ENCODE results near the gene IGSF21. TPM values are rescaled to one million over a fixed set of nuclear protein-coding genes. Genes with fewer than 3 reads are reported as not detected.

IGSF21 gene
- total RNA-seq, 1 donor from 2014 or later: 4.5 TPM

DNA sequence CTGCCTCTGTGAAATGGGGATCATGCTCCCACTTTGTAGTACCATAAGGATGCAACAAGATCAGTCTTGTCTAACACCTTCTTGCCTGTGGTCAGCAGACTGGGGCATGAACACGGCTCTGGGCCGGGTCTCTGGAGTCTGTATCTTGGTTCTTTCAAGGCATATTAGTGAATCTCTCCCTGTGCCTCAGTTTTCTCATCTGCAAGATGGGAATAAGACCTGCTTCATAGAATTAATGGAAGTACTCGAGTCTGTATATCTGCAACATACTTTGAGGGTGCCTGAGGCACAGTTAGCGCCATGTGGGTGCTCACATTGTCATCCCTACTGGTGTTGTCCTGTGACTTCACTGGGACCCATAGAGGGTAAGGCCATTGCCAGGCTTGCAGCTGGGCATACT, 84.6 kb downstream of the IGSF21 start:
- DNase-seq (ENCODE audit: low spot score) (no peak), ATAC-seq (no peak)
- intact Hi-C loops (cut with DNase I): no loop called here

DNA sequence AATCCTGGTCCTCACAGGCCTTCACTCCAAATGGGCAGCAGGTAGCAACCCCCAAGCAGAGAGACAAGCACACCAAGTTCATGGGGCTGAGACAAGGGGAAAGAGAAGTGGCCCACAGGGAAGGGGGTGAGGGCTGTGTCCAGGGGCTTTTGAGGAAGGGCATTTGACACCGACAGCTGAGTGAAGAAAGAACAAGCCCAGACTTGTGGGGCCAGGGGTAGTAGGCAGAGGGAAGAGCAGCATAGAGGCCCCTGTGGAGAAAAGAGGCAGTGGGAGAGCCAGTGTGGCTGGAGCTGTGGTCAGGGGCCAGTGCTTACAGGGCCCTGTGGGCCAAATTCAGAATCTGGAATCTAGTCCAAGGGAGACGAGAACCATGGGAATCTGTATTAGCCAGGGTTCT, 85.4 kb downstream of the IGSF21 start:
- ATAC-seq (no peak), DNase-seq (ENCODE audit: low spot score) (no peak)
- intact Hi-C loops (cut with DNase I): no loop called here

DNA sequence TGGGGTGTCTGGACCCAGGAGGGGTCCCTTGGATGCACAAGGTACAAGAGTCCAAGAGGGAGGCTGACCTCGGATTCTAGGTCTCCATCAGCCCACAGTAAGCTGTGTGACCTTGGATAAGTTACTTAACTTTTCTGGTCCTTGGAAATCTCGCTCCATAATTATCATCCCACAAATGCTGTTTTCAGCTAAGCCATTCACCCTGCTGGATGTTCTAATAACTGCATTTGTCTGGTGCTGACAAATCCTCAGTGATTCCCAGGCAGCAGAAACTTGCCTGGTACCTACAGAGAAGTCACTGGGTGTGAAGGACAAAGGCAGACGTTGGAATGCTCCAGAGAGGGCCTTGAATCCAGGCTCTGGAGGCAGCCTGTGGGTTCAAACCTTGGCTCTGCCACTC, 89.7 kb downstream of the IGSF21 start:
- intact Hi-C loops (cut with DNase I): no loop called here
- no peak for DNase-seq (ENCODE audit: low spot score)

DNA sequence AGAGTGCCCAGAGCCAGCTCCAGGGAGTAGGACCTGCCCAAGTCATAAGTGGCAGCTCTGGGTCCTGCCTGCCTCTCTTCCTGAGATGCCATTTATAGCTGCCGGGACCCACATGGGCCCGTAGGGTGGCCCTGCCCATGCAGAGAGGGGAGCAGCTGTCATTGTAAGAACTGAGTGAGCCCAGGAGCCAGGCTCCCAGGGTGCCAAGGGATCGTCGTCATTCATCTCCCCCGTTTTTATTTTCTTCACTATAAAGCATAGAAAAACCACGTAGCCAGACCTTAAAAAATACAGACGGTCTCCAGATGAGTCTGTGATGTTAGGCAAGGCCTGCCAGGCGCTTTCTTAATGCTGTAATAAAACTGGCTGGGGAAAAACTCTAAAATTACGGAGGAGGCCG, 90.7 kb downstream of the IGSF21 start:
- intact Hi-C loops (cut with DNase I): no loop called here
- DNase-seq (ENCODE audit: low spot score) (no peak), ATAC-seq (no peak)

More for the DNA sequence above, 89.7 kb downstream of the IGSF21 start:
- no peak for ATAC-seq

DNA sequence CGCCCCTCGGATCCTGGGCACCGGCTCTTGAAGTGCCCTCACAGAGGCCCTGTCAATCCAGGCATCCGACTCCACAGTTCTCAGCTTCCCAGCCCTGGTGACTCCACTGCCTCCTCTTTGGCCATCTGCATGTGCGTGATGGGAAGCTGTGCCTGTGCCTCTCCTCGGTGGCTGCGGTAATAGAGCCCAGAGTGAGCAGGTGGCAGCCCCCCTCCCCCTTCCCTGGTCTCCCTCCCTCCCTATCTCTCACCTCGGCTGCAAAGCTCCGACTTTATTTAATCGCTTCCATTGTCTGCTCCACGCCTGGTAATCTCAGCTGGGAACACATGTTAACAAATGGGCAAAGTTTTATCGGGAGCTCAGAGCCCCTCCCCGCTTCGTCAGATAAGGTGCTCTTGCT, 91.9 kb downstream of the IGSF21 start:
- DNase-seq (ENCODE audit: low spot score) (no peak), ATAC-seq (no peak)
- intact Hi-C loops (cut with DNase I): no loop called here

DNA sequence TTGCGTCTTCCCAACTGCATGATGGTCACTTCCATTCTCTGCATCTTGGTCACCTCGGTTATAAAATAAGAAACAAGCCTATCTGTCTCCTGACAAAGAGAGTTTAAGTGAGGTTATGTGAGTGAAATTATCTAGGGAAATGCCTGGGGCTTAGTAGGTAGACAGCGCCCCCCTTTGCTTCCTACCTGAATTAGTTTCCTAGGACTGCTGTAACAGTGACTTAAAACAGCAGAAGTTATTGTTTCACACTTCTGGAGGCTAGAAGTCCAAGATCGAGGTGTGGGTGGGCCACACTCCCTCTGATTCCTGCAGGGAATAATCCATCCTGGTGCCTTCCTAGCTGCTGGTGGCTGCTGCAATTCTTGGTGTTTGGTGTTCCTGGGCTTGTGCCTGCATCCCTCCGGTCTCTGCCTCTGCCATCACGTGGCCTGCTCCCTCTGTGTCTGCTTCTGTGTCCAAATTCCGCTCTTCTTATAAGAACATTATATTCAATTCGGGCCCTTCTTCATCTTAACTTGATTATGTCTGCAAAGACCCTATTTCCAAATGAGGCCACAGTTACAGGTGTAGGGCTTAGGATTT, 92.6 kb downstream of the IGSF21 start:
- intact Hi-C loops (cut with DNase I): no loop called here
- DNase-seq (ENCODE audit: low spot score): no peak
- no peak for ATAC-seq

DNA sequence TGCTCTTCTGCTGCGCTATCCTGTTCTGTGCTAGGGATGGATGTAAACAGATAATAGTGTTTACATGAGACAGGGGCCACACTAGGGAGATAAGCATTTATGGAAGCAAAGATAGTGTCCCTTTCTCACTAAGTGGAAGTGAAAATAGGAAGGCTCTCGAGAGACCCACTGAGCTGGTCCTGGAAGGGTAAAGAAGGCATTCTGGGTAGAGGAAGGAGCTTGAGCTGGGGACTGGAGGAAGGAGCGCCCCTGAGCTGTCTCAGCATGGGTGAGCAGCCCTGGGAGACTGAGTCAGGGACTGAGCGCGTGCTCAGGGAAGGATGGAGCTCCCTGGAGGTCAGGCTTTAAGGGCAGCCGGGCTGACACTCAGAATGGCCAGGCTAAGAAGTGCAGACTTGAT, 93.3 kb downstream of the IGSF21 start:
- intact Hi-C loops (cut with DNase I): no loop called here
- no peak for DNase-seq (ENCODE audit: low spot score)
- ATAC-seq: no peak

DNA sequence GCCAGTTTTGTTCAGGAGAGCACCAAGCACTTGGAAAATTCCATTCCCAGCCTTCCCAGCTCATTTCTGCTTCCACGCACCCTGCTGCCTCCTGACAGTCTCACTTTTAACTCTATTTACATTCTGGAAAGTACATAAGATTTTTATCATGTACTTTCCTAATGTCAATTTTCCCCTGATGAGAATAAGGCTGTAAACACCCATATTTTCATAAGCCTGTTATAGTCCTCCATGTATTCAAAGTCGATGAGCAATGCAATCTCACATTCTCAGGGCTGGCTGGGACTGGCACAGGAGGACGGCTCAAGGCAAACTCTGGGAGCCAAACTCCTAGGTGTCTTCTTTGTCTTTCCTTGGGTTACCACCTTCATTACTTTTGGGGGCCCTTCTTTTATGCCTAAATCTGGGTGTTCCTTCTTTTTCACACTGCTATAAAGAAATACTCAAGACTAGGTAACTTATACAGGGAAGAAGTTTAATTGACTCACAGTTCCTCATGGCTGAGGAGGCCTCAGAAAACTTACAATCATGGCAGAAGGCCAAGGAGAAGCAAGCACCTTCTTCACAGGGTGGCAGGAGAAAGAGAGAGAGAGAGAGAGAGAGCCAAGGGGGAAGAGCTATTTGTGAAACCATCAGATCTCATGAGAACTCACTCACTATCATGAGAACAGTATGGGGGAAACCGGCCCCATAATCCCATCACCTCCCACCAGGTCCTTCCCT, 94.6 kb downstream of the IGSF21 start:
- DNase-seq (ENCODE audit: low spot score): no peak
- intact Hi-C loops (cut with DNase I): no loop called here
- no peak for ATAC-seq

DNA sequence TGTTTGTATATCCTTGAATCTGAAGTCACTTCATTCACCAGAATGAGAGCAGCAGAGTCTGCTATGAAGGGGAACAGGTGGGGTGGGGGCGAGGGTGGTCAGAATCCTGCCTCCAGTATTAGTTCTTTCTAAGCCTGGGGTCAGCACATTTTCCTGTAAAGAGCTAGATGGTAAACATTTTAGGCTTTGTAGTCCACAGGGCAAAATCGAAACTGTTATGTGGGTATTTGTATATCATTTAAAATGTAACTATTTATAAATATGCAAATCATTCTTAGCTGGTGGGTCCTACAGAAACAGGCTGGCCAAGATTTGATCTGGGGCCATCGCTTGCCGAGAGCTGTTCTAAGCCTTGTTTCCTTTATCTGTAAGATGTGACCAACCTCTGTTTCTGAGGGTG, 96.0 kb downstream of the IGSF21 start:
- intact Hi-C loops (cut with DNase I): no loop called here
- DNase-seq (ENCODE audit: low spot score) (no peak), ATAC-seq (no peak)

DNA sequence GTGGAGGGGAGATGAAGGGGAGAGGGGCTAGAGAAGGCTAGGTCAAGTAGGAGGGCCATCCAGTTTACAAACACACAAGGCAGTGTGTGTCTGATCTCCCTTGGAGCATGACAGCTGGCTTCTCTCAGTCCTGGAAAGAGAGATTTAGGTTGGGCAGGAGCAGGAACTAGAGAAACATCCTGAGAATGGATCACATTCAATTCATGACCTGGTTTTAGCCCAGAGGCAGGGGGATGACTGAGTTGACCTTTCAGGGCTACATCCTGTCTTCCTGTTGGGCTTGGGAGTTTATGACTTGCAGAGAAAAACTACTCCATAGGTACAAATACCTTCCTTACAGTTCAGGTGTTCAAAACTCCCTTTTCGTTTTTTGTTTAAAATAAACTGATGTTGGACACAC, 97.0 kb downstream of the IGSF21 start:
- DNase-seq (ENCODE audit: low spot score) (no peak), ATAC-seq (no peak)
- intact Hi-C loops (cut with DNase I): no loop called here

DNA sequence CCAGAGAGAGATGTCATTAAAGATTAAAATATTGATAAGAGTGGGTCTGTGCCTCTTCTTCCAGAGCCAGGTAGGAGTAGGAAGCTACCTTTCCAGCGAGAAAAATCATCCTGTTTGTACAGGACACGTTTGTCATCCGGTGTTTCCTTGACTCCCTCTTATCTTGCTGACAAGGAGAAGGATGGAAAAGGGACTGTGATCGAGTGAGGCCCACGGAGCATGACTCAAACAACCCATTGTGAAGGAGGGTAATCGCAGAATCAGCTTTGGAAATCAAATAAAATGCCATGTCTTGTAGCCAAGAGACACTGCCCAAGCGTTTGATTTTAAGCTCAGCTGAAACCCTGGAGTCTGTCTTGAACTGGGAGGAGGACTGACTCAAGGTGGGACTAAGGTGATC, 97.7 kb downstream of the IGSF21 start:
- DNase-seq (ENCODE audit: low spot score) (no peak), ATAC-seq (no peak)
- intact Hi-C loops (cut with DNase I): no loop called here

DNA sequence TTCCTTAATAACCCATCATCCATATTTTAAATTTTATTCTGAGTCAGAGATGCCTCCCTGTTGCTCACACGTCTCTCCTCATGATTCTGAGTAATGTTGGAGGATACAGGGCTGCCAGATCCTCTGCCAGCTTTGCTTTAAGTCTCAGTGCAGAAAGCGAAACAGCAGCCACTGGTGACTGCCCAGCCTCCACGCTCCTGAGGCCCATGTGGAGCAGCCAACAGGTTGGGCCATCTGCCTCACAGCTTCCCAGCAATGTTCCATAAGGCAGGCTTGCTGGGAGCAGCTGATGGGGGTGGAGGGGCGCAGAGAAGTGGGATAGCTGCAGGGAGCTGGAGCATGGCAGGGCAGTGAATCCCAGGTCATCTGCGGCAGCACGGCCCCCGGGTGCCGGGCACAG, 104.2 kb downstream of the IGSF21 start:
- intact Hi-C loops (cut with DNase I): no loop called here
- ATAC-seq (no peak), DNase-seq (ENCODE audit: low spot score) (no peak)

DNA sequence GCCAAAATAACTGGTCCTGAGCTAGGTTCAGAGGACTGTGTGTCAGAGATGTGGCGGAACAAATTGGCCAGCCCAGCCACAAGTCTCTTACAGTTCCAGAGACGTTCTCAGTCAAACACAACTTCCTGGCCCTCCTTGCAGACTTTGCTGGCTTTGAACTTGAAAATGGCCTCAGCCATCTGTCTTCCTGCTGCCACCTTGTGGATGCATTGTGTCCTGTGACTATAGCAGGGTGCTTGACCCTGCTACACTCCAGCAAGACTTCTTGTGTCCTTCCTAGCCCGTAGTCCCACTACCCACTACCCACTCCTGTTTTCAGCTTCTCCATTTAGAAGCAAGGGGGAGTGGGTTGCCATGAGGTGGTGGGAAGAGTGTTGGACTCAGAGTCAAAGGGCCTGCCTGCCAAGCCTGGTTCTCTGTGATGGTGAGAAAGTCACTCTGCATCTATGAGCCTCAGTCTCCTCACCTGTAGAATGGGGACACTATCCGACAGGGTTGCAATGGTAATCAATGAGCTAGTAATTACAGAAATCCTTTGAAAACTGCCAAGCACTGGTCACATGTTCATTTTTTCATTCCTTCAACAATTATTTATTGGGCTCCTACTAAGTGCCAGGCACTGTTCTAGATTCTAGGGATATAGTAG, 109.9 kb downstream of the IGSF21 start:
- intact Hi-C loops (cut with DNase I): no loop called here
- DNase-seq (ENCODE audit: low spot score) (no peak), ATAC-seq (no peak)

DNA sequence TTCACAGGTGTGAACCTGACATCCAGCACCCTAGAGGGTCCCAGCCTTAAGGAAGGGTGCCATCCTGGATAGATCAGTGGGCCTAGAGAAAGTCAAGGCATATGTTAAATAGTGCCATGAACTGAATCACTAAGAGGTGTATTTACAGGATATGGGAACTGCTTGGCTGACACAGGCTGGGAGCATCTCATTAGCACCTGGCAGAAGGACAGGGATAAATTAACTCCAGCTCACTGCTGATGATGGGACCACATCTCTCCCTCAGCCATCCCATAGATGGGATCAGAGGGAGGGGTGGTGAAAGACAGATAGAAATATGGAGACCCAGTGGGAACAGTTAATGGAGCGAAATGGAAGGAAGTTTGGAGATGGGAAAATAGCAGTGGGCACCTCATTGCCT, 122.0 kb downstream of the IGSF21 start:
- no peak for DNase-seq (ENCODE audit: low spot score)
- ATAC-seq: no peak
- intact Hi-C loops (cut with DNase I): no loop called here

DNA sequence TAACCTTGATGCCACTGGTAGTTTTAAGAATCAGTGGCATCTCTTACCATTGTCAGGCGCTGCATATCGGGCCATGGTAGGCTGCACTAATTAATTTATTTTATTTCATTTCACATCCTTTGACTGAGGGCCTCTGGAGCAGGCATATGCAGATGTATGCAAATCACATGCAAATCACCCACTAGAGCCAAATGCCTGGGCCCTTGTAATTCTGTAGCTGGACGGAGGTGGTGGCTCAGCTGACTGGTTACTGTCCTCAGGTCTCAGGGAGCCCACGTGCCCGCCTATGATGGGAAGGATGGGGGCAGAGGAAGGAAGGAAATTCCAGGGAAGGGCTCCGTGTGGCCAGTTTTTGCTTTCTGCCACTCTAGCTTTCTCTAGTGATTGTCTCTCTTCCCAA, 122.7 kb downstream of the IGSF21 start:
- DNase-seq (ENCODE audit: low spot score) (no peak), ATAC-seq (no peak)
- intact Hi-C loops (cut with DNase I): no loop called here

DNA sequence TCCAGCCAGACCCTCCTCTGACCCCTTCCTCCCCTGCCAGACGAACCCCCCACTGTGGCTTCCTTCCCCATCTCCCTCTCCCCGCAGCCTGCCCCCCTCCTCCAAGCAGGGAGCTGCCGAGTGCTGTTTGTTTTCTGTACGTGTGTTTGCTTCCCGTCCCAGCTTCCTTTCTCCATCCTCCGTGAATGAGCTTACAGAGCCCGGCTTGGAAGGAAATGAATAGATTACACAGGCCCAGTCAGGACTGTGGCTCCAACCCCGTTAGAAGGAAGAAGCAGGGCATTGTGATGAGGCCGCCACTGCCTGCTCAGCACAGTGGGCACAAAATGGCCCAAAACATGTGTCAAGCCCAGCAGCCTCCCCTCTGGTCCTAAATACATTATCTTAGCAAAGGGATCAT, 123.2 kb downstream of the IGSF21 start:
- intact Hi-C loops (cut with DNase I): no loop called here
- no peak for ATAC-seq
- DNase-seq (ENCODE audit: low spot score): no peak

DNA sequence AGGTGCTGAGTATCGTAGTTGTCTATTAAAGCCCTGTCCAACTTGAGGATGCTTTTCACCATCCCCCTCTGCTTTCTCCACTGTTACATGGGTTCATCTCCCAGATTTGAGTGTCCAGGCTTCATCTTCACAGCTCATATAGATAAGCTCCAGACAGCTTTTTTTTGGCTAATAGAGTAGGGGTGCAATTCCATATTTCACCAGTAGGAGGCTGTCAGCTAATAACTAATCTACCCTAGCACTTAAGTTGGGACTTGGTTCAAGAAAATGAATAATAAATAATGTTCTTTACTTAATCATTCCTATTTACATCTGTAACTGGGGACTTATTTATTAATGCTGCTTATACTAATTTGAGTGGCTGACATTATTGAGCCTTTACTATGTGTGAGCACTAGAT, 124.5 kb downstream of the IGSF21 start:
- DNase-seq (ENCODE audit: low spot score) (no peak), ATAC-seq (no peak)
- intact Hi-C loops (cut with DNase I): no loop called here

DNA sequence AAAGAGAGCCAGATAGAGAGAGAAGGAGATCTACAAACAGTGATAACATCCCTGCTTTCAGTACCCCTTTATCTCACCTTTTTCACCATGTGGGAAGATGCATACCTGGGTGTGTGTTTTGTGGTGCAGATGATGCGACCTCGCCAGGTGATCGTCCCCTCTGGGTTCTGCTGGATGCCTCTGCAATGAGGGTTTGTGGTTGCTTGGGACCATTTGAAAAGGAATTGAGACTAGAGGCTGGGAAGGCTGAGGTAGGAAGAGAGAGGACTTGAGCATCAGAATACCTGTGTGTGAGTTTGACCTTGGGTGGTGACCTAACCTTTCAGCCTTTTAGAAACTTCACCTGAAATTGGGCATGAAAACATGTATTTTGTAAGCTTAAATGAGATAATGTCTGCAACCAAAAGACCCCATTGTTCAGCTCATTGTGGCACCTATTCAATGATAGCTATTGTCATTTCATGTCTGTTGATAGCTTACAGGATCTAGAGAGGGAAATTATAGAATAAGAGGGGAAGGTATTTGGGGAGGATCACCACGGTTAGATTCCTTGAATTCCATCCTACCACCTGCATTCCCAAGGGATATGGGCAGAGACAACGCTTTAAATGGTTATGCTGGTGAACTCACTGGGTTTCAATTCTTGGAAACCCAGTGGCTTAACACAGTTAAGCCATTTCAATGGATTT, 125.7 kb downstream of the IGSF21 start:
- intact Hi-C loops (cut with DNase I): no loop called here
- DNase-seq (ENCODE audit: low spot score): no peak
- ATAC-seq: no peak

DNA sequence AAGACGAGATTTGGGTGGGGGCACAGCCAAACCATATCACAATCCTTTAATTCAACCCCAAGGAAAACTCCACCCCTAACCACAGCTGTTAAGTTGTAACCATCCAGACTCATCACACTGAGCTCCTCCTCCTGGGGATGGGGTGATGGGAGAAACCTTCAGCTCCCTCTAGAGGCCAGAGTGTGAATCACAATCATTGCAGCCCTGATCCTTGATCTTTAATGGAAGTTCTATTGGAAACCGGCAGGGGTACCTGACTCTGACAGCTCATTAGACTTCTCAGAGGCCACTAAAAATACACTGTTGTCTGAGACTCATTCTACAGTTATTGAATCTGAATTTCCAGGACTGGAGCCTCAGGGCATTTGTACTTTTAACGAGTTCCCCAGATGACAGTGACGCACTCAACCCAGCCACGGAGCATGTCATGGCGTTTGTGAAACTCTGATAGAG, 127.2 kb downstream of the IGSF21 start:
- no peak for DNase-seq (ENCODE audit: low spot score)
- no peak for ATAC-seq
- intact Hi-C loops (cut with DNase I): no loop called here

DNA sequence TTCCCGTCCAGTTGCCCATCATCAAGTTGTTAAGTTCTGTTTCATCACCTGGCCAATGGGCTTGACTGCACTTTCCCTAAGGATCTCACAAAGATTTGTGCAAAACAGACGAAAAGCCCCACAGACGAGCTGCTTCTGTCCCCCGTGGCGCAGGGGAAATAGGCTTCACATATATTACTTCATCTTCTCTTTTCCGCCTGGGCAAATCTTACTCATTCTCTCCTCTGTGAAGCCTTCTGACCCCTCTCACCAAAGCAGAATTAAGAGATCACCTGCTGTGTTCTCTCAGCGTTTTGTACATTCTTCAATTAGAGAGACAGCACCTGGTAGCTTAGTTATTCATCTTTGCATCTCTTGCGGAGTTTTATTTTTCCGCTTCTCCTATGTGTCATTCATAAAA, 129.8 kb downstream of the IGSF21 start:
- ATAC-seq: no peak
- intact Hi-C loops (cut with DNase I): no loop called here
- DNase-seq (ENCODE audit: low spot score): no peak

All from sciatic nerve (tissue), 2 donors.